ENCODE results near the gene RAB12.

The RAB12 gene

DNA sequence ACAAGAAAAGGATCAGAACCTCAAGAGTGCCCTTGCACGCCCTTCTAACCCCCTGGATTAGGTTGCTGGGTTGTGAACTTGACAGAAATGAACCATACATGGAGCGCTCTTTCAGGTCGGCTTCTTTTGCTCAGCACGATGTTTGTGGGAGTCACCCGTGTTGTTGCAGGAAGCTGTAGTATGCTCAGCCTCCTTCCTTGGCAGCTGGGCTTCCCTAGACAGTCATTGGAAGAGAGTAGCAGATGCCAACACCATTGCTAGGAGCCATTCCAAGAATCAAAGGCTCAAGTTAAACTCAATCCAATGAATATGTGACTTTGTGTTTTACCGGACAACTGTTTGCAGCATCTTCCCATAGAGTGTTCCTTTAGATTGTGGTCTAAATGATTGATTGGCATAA is 47.0 kb downstream of the RAB12 start:
- Histone ChIP-seq H3K4ac (ENCODE audit: low read depth, low read length) (no peak overlapping the region), H3K23ac (ENCODE audit: low read length) (no peak overlapping the region), H3K36me3 (ENCODE audit: control insufficient read depth, insufficient read depth, low read length) (no peaks in the 10 kb centered on the region), H3K9ac (ENCODE audit: low read length) (no peak overlapping the region), H2AK5ac (ENCODE audit: low read length) (no peak overlapping the region), H3K4me1 (ENCODE audit: control insufficient read depth, low read depth, low read length) (no peaks in the 10 kb centered on the region), H3K27me3 (ENCODE audit: insufficient read depth, low read length, poor library complexity) (no peaks in the 10 kb centered on the region), H3K4me2 (ENCODE audit: low read length) (no peak overlapping the region), H3K18ac (ENCODE audit: low read length) (no peak overlapping the region), H4K5ac (ENCODE audit: low read length) (no peak overlapping the region), H3K27ac (ENCODE audit: low read depth, low read length) (no peak overlapping the region), H3K56ac (ENCODE audit: low read length) (peak overlapping the region; percentile 22), H3K4me3 (ENCODE audit: low read length) (no peak overlapping the region), H2BK120ac (ENCODE audit: low read depth, low read length) (no peak overlapping the region), H3K79me2 (ENCODE audit: control insufficient read depth, insufficient read depth, low read length) (no peaks in the 10 kb centered on the region), H4K8ac (ENCODE audit: low read depth, low read length) (no peak overlapping the region), H2BK15ac (replicated peaks; ENCODE audit: low read depth) (no peak overlapping the region), H2BK5ac (ENCODE audit: low read length) (no peak overlapping the region), H3K79me1 (ENCODE audit: low read length) (no peaks in the 10 kb centered on the region)
- WGBS (ENCODE audit: extremely low coverage, insufficient coverage, low lambda C conversion rate): no CpG with 5 or more reads among the region's 6 CpGs
- no peak for DNase-seq

DNA sequence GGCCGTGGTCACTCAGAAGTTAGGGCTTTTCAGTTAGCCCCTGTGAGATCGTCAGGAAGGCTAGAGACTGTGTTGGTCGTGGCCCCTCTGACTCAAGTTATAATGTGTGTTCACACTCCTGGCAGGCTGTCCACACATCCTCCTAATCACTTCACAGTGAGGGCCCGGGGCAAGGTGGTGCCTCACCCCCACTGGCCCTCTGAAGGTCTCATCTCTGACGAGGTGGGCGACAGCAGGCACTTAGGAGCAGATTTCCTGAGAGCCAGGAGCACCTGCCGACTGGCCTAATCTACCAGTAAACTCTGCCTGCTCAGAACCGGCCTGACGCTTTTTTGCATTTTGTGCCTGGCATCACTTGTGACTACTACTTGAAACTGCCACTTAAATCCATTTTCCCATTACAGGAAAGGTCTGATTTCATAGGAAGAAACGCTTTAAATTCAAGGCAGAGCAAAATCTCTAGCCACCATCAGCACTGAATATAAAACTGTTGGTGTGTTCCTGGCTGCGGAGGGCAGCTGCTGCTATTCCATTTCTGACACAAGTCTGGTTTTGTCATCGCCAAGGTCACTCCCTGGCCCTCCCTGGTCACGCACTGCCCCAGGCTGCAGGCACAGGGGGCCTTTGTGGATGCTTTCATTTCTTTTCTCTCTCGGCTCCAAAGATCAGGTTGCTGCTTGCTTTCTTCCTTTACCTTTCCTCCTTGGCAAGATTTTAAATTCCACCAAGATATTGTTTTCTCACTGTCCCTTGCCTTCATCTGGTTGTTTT is 48.0 kb downstream of the RAB12 start:
- Histone ChIP-seq H2AK5ac (ENCODE audit: low read length) (no peak overlapping the region), H3K4me1 (ENCODE audit: control insufficient read depth, low read depth, low read length) (peaks cover 3% of the 10 kb centered on the region), H3K18ac (ENCODE audit: low read length) (no peak overlapping the region), H3K23ac (ENCODE audit: low read length) (no peak overlapping the region), H2BK15ac (replicated peaks; ENCODE audit: low read depth) (no peak overlapping the region), H3K4me2 (ENCODE audit: low read length) (no peak overlapping the region), H4K5ac (ENCODE audit: low read length) (no peak overlapping the region), H3K56ac (ENCODE audit: low read length) (no peak overlapping the region), H3K79me1 (ENCODE audit: low read length) (no peaks in the 10 kb centered on the region), H3K27ac (ENCODE audit: low read depth, low read length) (no peak overlapping the region), H3K36me3 (ENCODE audit: control insufficient read depth, insufficient read depth, low read length) (no peaks in the 10 kb centered on the region), H3K4ac (ENCODE audit: low read depth, low read length) (no peak overlapping the region), H3K27me3 (ENCODE audit: insufficient read depth, low read length, poor library complexity) (no peaks in the 10 kb centered on the region), H2BK120ac (ENCODE audit: low read depth, low read length) (no peak overlapping the region), H3K4me3 (ENCODE audit: low read length) (no peak overlapping the region), H2BK5ac (ENCODE audit: low read length) (no peak overlapping the region), H4K8ac (ENCODE audit: low read depth, low read length) (no peak overlapping the region), H3K9ac (ENCODE audit: low read length) (no peak overlapping the region), H3K79me2 (ENCODE audit: control insufficient read depth, insufficient read depth, low read length) (no peaks in the 10 kb centered on the region)
- no CpG with 5 or more reads among the region's 14 CpGs for WGBS (ENCODE audit: extremely low coverage, insufficient coverage, low lambda C conversion rate)
- no peak for DNase-seq

DNA sequence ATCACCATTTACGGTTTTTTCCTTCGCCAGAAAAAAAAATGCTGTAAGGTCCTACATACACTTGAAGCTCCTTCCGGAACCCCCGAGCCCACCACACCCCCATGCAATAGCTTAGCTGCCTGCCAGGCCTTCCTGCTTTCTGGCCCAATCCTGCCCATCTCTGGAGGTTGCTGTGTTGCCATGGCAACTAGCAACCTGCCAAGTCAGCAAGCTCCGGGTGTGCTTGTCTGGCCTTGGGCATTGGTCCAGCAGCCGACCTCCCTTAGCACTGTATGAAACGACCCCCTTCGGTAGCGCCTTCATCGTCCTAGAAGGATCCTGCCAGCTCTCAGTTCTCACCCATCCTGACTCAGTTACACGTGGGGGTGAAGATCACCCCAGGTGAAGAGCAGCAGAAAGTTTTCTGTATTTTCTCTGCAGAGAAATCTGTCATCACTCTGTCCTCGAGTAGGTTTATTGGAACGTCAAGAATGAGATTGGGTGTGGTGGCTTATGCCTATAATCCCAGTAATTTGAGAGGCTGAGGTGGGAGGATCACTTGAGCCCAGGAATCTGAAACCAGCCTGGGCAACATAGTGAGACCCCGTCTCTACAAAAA is 48.7 kb downstream of the RAB12 start:
- Histone ChIP-seq H2AK5ac (ENCODE audit: low read length) (no peak overlapping the region), H3K4me3 (ENCODE audit: low read length) (no peak overlapping the region), H3K23ac (ENCODE audit: low read length) (no peak overlapping the region), H3K9ac (ENCODE audit: low read length) (no peak overlapping the region), H2BK15ac (replicated peaks; ENCODE audit: low read depth) (no peak overlapping the region), H3K79me2 (ENCODE audit: control insufficient read depth, insufficient read depth, low read length) (no peaks in the 10 kb centered on the region), H4K5ac (ENCODE audit: low read length) (no peak overlapping the region), H3K79me1 (ENCODE audit: low read length) (no peaks in the 10 kb centered on the region), H3K18ac (ENCODE audit: low read length) (no peak overlapping the region), H3K56ac (ENCODE audit: low read length) (no peak overlapping the region), H3K27ac (ENCODE audit: low read depth, low read length) (no peak overlapping the region), H3K36me3 (ENCODE audit: control insufficient read depth, insufficient read depth, low read length) (no peaks in the 10 kb centered on the region), H3K27me3 (ENCODE audit: insufficient read depth, low read length, poor library complexity) (no peaks in the 10 kb centered on the region), H4K8ac (ENCODE audit: low read depth, low read length) (no peak overlapping the region), H2BK120ac (ENCODE audit: low read depth, low read length) (no peak overlapping the region), H2BK5ac (ENCODE audit: low read length) (no peak overlapping the region), H3K4ac (ENCODE audit: low read depth, low read length) (no peak overlapping the region), H3K4me1 (ENCODE audit: control insufficient read depth, low read depth, low read length) (peaks cover 5% of the 10 kb centered on the region), H3K4me2 (ENCODE audit: low read length) (no peak overlapping the region)
- no CpG with 5 or more reads among the region's 14 CpGs for WGBS (ENCODE audit: extremely low coverage, insufficient coverage, low lambda C conversion rate)
- peak; percentile 71 for DNase-seq

DNA sequence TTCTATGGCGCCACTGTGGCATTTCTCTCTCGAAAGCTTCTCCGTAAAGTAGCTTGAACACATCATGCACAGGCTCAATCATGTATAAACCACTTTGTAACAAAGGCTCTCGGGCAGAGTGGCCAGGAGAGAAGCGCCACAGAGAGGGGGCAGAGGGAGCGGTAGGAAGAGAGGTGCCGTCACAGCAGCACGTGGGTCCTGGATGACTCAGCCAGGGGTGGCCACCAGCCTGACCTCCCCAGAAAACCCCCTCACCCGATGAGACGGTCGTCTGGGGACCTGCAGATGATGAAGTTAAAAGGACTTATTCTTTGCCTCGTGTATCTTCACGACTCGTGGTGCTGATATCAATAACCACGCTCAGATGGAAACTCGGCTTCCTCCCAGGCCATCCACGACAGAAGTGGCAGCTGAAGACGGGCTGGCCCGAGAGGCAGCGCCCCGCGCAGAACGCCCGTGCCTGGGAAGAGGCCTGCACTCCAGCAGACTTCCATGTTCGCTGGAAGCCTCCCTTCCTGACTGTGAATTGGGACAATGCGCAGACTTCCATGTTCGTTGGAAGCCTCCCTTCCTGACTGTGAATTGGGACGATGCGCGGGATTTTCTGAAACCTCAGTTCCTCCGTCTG is 49.7 kb downstream of the RAB12 start:
- Histone ChIP-seq H3K4me3 (ENCODE audit: low read length) (no peak overlapping the region), H2BK120ac (ENCODE audit: low read depth, low read length) (no peak overlapping the region), H3K4me2 (ENCODE audit: low read length) (no peak overlapping the region), H3K36me3 (ENCODE audit: control insufficient read depth, insufficient read depth, low read length) (no peaks in the 10 kb centered on the region), H3K23ac (ENCODE audit: low read length) (no peak overlapping the region), H3K79me1 (ENCODE audit: low read length) (no peaks in the 10 kb centered on the region), H3K4ac (ENCODE audit: low read depth, low read length) (no peak overlapping the region), H3K27ac (ENCODE audit: low read depth, low read length) (no peak overlapping the region), H3K9ac (ENCODE audit: low read length) (no peak overlapping the region), H3K79me2 (ENCODE audit: control insufficient read depth, insufficient read depth, low read length) (no peaks in the 10 kb centered on the region), H4K5ac (ENCODE audit: low read length) (no peak overlapping the region), H3K18ac (ENCODE audit: low read length) (no peak overlapping the region), H3K4me1 (ENCODE audit: control insufficient read depth, low read depth, low read length) (peaks cover 8% of the 10 kb centered on the region), H4K8ac (ENCODE audit: low read depth, low read length) (no peak overlapping the region), H2BK5ac (ENCODE audit: low read length) (no peak overlapping the region), H2BK15ac (replicated peaks; ENCODE audit: low read depth) (no peak overlapping the region), H3K56ac (ENCODE audit: low read length) (no peak overlapping the region), H2AK5ac (ENCODE audit: low read length) (no peak overlapping the region), H3K27me3 (ENCODE audit: insufficient read depth, low read length, poor library complexity) (no peaks in the 10 kb centered on the region)
- no peak for DNase-seq
- no CpG with 5 or more reads among the region's 31 CpGs for WGBS (ENCODE audit: extremely low coverage, insufficient coverage, low lambda C conversion rate)

DNA sequence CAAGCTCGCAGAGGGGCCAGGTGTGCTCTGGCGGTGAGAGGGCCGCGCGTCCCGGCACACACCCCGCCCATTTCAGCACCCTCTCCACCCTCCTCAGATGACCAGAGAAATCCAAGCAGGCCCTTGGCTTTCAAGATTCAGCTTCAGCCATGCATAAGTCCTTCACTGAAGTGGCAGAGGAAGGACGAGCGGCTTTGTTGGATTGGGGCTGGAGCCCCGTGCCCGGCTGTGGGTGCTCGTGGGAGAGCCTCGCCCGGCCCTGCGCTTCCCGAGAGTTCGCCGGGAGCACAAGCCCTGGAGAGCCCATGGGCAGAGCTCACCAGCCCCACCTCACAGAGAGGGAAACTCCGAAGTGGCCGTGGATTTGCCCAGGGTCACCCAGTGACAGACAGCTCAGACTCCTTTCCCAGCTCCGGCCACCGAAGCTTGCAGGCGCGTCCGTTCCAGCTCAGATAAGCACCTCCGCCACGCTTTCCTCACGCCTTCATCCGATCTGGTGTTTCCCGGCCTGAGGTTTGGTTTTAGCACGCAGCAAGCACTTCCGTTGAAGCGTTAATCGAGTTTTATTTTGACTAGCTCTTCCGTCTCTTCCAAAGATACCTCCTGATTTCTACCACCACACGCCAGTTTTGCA is 50.5 kb downstream of the RAB12 start:
- no peaks in the 10 kb centered on the region for H3K79me1 ChIP-seq (ENCODE audit: low read length)
- H3K23ac ChIP-seq (ENCODE audit: low read length): no peak overlapping the region
- no peak overlapping the region for H3K4ac ChIP-seq (ENCODE audit: low read depth, low read length)
- no peak overlapping the region for H3K27ac ChIP-seq (ENCODE audit: low read depth, low read length)
- H3K4me2 ChIP-seq (ENCODE audit: low read length): no peak overlapping the region
- no peaks in the 10 kb centered on the region for H3K36me3 ChIP-seq (ENCODE audit: control insufficient read depth, insufficient read depth, low read length)
- no peak overlapping the region for H2BK5ac ChIP-seq (ENCODE audit: low read length)
- WGBS (ENCODE audit: extremely low coverage, insufficient coverage, low lambda C conversion rate): no CpG with 5 or more reads among the region's 36 CpGs
- no peak overlapping the region for H4K8ac ChIP-seq (ENCODE audit: low read depth, low read length)
- peaks cover 8% of the 10 kb centered on the region for H3K4me1 ChIP-seq (ENCODE audit: control insufficient read depth, low read depth, low read length)
- no peak for DNase-seq
- no peak overlapping the region for H3K9ac ChIP-seq (ENCODE audit: low read length)
- no peak overlapping the region for H2BK120ac ChIP-seq (ENCODE audit: low read depth, low read length)
- H3K27me3 ChIP-seq (ENCODE audit: insufficient read depth, low read length, poor library complexity): no peaks in the 10 kb centered on the region
- no peak overlapping the region for H3K18ac ChIP-seq (ENCODE audit: low read length)
- H4K5ac ChIP-seq (ENCODE audit: low read length): no peak overlapping the region
- H2BK15ac ChIP-seq (replicated peaks; ENCODE audit: low read depth): no peak overlapping the region
- no peak overlapping the region for H3K4me3 ChIP-seq (ENCODE audit: low read length)
- H3K79me2 ChIP-seq (ENCODE audit: control insufficient read depth, insufficient read depth, low read length): no peaks in the 10 kb centered on the region
- peak overlapping the region; percentile 22 for H3K56ac ChIP-seq (ENCODE audit: low read length)
- peak overlapping the region; percentile 32 for H2AK5ac ChIP-seq (ENCODE audit: low read length)
